Stomach (tissue), 4 donors: Measurements from ENCODE around the gene CACNA2D3.

ENCODE experiments used
- EP300 ChIP-seq: sonication (generic); formaldehyde crosslinking; IDR thresholded peaks from one replicate; pipeline ENCODE4 v1.6.1; 2017; ENCODE audit warnings: antibody characterized with exemption
- POLR2A ChIP-seq, 4 donors: fragments of 450-650 bp; IDR thresholded peaks; one replicate each; pipeline ENCODE4 v1.6.1; 2016; ENCODE audit warnings: antibody characterized with exemption in 4 of 4, control low read depth in 2 of 4, mild to moderate bottlenecking in 1 of 4, moderate library complexity in 1 of 4
- POLR2AphosphoS5 ChIP-seq, 3 donors: sonication (generic); formaldehyde crosslinking; IDR thresholded peaks; one replicate each; pipeline ENCODE4 v1.6.1; 2016; ENCODE audit warnings: antibody characterized with exemption in 3 of 3
- TF ChIP-seq, protein P1 (sequence below), 7 experiments: fragments of 450-650 bp in 4 of 7; fragments of 200-600 bp in 3 of 7; sonication (generic) in 3 of 7; IDR thresholded peaks; one replicate each; pipeline ENCODE4 v1.5.1; 2016 to 2019; ENCODE audit warnings: antibody characterized with exemption in 7 of 7, control low read depth in 2 of 7, mild to moderate bottlenecking in 1 of 7

DNA sequence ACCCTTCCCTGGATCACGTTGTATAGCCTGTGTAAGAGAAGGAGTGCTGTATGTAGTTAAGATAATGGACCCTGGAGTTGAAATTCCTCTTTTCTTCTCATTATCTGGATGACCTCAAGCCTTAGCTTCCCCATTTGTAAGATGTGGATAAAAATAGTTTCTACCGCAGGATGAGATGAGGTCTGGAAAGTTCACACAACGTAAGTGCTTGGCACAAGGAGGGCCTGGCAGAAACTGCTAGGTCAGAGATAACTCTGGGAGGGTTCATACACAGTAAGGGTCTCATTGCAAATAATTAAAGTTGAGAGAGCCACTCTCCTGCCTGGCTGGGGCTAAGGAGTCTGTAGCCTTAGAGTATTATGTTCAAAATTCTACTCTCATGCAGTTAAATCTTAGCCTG is 591.1 kb downstream of the CACNA2D3 start:
- TF ChIP-seq EP300 = no peak
- TF ChIP-seq, protein P1, sequence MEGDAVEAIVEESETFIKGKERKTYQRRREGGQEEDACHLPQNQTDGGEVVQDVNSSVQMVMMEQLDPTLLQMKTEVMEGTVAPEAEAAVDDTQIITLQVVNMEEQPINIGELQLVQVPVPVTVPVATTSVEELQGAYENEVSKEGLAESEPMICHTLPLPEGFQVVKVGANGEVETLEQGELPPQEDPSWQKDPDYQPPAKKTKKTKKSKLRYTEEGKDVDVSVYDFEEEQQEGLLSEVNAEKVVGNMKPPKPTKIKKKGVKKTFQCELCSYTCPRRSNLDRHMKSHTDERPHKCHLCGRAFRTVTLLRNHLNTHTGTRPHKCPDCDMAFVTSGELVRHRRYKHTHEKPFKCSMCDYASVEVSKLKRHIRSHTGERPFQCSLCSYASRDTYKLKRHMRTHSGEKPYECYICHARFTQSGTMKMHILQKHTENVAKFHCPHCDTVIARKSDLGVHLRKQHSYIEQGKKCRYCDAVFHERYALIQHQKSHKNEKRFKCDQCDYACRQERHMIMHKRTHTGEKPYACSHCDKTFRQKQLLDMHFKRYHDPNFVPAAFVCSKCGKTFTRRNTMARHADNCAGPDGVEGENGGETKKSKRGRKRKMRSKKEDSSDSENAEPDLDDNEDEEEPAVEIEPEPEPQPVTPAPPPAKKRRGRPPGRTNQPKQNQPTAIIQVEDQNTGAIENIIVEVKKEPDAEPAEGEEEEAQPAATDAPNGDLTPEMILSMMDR (IDR thresholded peaks at IDR 0.05) = no peak
- no peak for TF ChIP-seq POLR2A (IDR thresholded peaks at IDR 0.05)
- TF ChIP-seq POLR2AphosphoS5 (IDR thresholded peaks at IDR 0.05) = no peak
